Pancreas (tissue), 10 donors: ENCODE measurements around the gene GATAD2A. TPM values are rescaled to one million over a fixed set of nuclear protein-coding genes. Genes with fewer than 3 reads are reported as not detected.

ENCODE experiments used
- ATAC-seq, 4 donors: fragments of 200-7000 bp; cut with Tn5 transposase; one replicate each; pipeline versions ENCODE4 v1.8.0 to v1.9.1; 2020; ENCODE audit warnings: mild to moderate bottlenecking in 4 of 4, moderate library complexity in 4 of 4
- DNase-seq, 6 donors: peaks; one replicate each; pipeline ENCODE4 v3.0.0-alpha.2; 2020
- FAIRE-seq: peaks from 2 replicates; lab custom pipeline; 2012; peaks lifted over from hg19 to GRCh38; lab: Jason Lieb, UNC
- H3K27ac ChIP-seq, 4 donors: fragments of 200-600 bp; sonication (generic); 1 replicate in 3 of 4; 2 replicates in 1 of 4; pipeline versions ENCODE4 v1.5.0 to v1.8.0; 2020
- H3K27me3 ChIP-seq, 4 donors: fragments of 200-600 bp; one replicate each; pipeline ENCODE4 v1.8.0; 2021
- H3K36me3 ChIP-seq, 3 donors: fragments of 200-600 bp; sonication (generic) in 1 of 3; one replicate each; pipeline versions ENCODE4 v1.5.0 to v1.8.0; 2020 to 2021
- H3K4me1 ChIP-seq, 3 donors: fragments of 200-600 bp; one replicate each; pipeline ENCODE4 v1.8.0; 2021
- H3K4me3 ChIP-seq, 4 donors: fragments of 200-600 bp; sonication (generic) in 2 of 4; one replicate each; pipeline versions ENCODE4 v1.5.0 to v1.8.0; 2020 to 2021
- H3K9me3 ChIP-seq, 4 donors: fragments of 200-600 bp; one replicate each; pipeline ENCODE4 v1.8.0; 2021
- WGBS, 2 donors: extraction: QIAGEN DNeasy Blood & Tissue Kit; methylation state at CpG; one replicate each; pipeline ENCODE4 v1.1.7; 2013; 5-methylcytosine and 5-hydroxymethylcytosine counted together
- intact Hi-C, 3 donors: fragments of 100-400 bp; cut with DNase I; formaldehyde crosslinking; loops; one replicate each; pipeline versions ENCODE4 v1.11.1 to v1.14.2; 2022
- polyA plus RNA-seq, 2 donors: library from polyadenylated mRNA; stranded (reverse); fragments of 200-250 nt; gene quantifications; one replicate each; pipeline ENCODE4 v1.2.3, GENCODE V29; 2013
- total RNA-seq, 6 donors: library from RNA; stranded (reverse); fragmentation: NEBNext Ultra II Directional in 4 of 6; extraction: Animal tissue kit (Norgen Biotek cat#: 25700) in 4 of 6; gene quantifications; one replicate each; pipeline versions ENCODE4 v1.2.1 to v1.2.4, GENCODE V29; 2021 to 2023
- TF ChIP-seq, protein P1 (sequence below), 4 donors: fragments of 200-600 bp; sonication (generic) in 3 of 4; IDR thresholded peaks; one replicate each; pipeline versions ENCODE4 v1.5.0 to v1.8.0; 2021; ENCODE audit warnings: antibody characterized with exemption in 4 of 4
- donor health status: healthy with polysubstance abuse.
- donor health status: DM: no; HTN: no; CAD: no; lungs with moderate emphysema.
- donor health status: DM: no; HTN: no; CAD: no.
- donor health status: control.
- donor health status: control.
- donor health status: Bipolar disorder and iron deficiency.
- donor health status: DM: yes; HTN: yes; CAD: no.
- donor health status: DM: no; HTN: no; CAD: no.
- donor health status: DM: no; HTN: no; CAD: no.
- donor health status: DM: yes; HTN: yes; CAD: no.

The GATAD2A gene
- total and polyA plus RNA-seq, 8 donors, result 11.9 to 51.8 (median 36.7) TPM

DNA sequence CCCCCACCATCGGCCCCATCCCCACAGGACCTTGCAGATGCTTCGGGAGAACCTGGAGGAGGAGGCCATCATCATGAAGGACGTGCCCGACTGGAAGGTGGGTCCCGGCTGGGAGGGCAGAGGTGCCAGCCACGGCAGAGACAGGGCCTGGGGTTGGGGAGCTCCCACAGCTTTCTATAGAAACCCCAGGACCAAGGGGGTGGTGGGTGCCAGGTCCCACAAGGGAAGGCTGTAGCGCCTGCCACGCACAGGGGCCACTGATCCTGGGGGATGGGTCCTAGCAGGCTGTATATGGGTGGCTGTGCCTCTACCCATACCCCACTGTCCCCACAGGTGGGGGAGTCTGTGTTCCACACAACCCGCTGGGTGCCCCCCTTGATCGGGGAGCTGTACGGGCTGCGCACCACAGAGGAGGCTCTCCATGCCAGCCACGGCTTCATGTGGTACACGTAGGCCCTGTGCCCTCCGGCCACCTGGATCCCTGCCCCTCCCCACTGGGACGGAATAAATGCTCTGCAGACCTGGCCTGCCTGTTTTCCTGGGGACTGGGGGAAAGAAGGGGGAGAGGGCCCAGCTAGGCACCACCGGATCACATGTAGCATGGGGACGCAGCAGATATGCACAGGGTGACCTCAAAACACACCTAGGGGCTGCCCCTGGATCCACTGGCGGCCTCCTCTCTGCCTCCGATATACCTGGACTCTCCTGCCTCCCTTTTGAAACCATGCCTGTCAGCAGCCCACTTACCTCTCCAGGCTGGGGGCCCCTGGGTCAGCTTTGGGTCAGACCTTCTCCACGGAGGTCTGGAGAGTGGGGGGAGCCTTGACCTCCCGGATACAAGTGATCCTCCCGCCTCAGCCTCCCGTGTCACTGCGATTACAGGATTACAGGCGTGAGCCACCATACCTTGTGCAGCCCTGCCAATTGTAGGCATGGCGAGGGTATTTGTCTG lies 122.5 kb downstream of the GATAD2A start:
- DNase-seq (no peak), FAIRE-seq (no peak), ATAC-seq (no peak)
- Histone ChIP-seq H3K27me3 (no peaks in the 10 kb centered on the region), H3K4me3 (no peak overlapping the region), H3K36me3 (peaks cover 0 to 8% (median 0%) of the 10 kb centered on the region in 3 donors), H3K4me1 (no peaks in the 10 kb centered on the region), H3K27ac (no peak overlapping the region), H3K9me3 (no peaks in the 10 kb centered on the region)
- intact Hi-C loops, result no loop called here
- WGBS, 2 donors, result 92 to 94% methylated on average over 26 to 27 of the region's 27 CpGs
- TF ChIP-seq, protein P1, sequence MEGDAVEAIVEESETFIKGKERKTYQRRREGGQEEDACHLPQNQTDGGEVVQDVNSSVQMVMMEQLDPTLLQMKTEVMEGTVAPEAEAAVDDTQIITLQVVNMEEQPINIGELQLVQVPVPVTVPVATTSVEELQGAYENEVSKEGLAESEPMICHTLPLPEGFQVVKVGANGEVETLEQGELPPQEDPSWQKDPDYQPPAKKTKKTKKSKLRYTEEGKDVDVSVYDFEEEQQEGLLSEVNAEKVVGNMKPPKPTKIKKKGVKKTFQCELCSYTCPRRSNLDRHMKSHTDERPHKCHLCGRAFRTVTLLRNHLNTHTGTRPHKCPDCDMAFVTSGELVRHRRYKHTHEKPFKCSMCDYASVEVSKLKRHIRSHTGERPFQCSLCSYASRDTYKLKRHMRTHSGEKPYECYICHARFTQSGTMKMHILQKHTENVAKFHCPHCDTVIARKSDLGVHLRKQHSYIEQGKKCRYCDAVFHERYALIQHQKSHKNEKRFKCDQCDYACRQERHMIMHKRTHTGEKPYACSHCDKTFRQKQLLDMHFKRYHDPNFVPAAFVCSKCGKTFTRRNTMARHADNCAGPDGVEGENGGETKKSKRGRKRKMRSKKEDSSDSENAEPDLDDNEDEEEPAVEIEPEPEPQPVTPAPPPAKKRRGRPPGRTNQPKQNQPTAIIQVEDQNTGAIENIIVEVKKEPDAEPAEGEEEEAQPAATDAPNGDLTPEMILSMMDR (IDR thresholded peaks at IDR 0.05), result no peak

DNA sequence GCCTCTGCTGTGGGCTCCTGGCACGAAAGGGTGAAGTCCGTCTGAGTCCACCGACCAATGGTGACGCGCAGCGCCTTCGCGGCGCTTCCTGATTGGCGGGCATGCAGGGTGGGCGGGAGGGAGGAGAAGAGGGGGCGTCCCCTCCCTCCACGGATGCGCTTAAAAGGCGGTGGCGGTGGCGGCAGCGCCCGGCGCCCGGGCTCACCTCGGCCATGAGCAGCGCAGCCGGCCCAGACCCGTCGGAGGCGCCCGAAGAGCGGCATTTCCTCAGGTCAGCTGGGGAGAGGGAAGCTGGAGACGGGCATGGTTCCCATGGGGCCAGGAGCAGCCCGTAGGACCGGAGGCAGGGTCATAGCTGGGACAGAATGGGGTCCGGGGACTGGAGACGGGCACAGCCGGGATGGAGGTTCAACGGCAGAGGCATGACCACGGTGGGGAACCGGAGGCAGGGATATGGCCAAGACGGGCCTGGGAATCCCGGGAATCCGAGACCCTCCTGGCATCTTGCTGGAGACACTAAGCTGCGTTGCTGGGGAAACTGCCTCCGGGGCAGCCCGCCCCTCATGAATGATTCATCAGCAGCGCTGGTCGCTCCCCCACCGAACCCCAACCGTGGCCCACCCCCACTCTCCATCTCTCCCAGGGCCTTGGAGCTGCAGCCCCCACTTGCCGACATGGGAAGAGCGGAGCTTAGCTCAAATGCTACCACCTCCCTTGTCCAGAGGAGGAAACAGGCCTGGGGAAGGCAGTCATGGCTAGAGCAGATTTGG lies 123.4 kb downstream of the GATAD2A start, which contains the start of gene YJEFN3:
TSS of gene YJEFN3 (plus strand) at position 191 of the 770 bp plus-strand sequence. CDS start at position 213, 22 bp downstream.
- no peaks in the 10 kb centered on the region for H3K9me3 ChIP-seq
- intact Hi-C loops, result no loop called here
- ATAC-seq, result peak in 1 of 4 donors; percentile 9
- peaks cover 0 to 8% (median 0%) of the 10 kb centered on the region in 3 donors for H3K36me3 ChIP-seq
- no peak within 1 kb of the TSS for H3K27ac ChIP-seq
- H3K4me1 ChIP-seq, result no peaks in the 10 kb centered on the region
- no peaks in the 10 kb centered on the region for H3K27me3 ChIP-seq
- DNase-seq, result no peak
- TF ChIP-seq, protein P1 (IDR thresholded peaks at IDR 0.05), result no peak
- 73 to 79% methylated on average over 44 to 50 of the region's 50 CpGs for WGBS, 2 donors
- FAIRE-seq, result no peak
- H3K4me3 ChIP-seq, result no peak within 1 kb of the TSS

DNA sequence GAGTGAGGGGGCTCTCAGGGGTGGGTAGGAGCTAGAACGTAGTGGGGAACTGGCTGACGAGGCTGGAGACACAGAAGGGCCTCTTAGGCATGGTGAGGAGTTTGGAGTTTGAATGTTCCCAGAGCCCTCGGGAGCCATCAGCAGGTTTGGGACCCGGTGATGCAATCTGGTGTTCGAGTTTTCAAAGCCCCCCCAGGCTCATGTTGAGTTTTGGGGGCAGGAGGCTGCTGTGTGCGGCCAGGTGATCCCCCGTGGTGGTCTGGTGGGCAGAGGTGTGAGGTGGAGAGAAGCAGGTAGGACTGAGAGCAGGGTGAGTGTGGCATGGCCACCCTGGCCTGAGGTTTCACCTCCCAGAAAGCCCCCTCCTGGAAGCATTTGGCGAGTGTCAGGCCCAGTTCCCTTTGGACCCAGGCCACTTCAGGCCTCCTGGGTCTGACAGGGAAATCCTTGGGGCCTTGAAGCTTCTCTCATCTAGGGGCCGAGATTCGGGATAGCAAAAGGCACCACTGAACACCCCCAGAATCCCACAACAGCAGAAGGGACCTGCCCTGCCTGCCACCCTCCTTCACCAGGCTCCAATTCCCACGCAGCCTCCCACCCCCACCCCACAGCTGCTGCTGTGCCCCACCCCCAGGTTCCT lies 124.4 kb downstream of the GATAD2A start:
- TF ChIP-seq, protein P1 (IDR thresholded peaks at IDR 0.05), result no peak
- Histone ChIP-seq H3K27ac (no peak overlapping the region), H3K36me3 (peaks cover 0 to 8% (median 0%) of the 10 kb centered on the region in 3 donors), H3K27me3 (no peaks in the 10 kb centered on the region), H3K4me3 (no peak overlapping the region), H3K4me1 (no peaks in the 10 kb centered on the region), H3K9me3 (no peaks in the 10 kb centered on the region)
- ATAC-seq (no peak), FAIRE-seq (no peak), DNase-seq (no peak)
- intact Hi-C loops, result loop anchor here in 2 of 3 donors (5.0 to 10.0 kb wide), 3 partner anchors 112 to 425 kb away; partner anchors contain the start of gene GMIP (in 1 of the 2)
- WGBS, 2 donors, result 60 to 75% methylated on average over 11 of the region's 11 CpGs

DNA sequence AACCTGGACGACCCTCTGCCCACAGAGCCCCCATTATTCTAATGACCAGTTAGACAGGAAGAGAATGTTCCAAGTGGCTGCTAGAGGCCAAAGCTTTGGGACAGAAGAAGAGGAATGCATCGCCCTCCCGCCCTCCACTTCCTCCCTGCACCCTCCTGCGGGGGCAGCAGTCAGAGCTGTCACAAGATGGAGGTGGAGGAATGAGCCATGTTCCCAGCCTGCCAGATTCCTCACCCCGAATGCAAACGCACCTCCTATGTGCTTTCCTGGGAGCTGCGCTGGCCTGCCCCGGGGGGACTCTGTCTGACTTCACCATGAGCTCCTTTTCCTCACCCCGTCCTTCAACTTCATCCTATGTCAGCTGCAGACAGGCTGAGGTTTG lies 124.9 kb downstream of the GATAD2A start:
- no peak overlapping the region for H3K27ac ChIP-seq
- no peaks in the 10 kb centered on the region for H3K9me3 ChIP-seq
- no peak for DNase-seq
- ATAC-seq, result no peak
- intact Hi-C loops, result loop anchor here in 2 of 3 donors (5.0 to 10.0 kb wide), 3 partner anchors 112 to 424 kb away; partner anchors contain the start of gene GMIP (in 1 of the 2)
- FAIRE-seq, result no peak
- no peak overlapping the region for H3K4me3 ChIP-seq
- peaks cover 0 to 8% (median 0%) of the 10 kb centered on the region in 3 donors for H3K36me3 ChIP-seq
- no peaks in the 10 kb centered on the region for H3K27me3 ChIP-seq
- no peaks in the 10 kb centered on the region for H3K4me1 ChIP-seq
- 58 to 60% methylated on average over 9 of the region's 9 CpGs for WGBS, 2 donors
- TF ChIP-seq, protein P1 (IDR thresholded peaks at IDR 0.05), result no peak
